Stimulated activated CD4-positive, alpha-beta T cell treated with anti-CD3 and anti-CD28 coated beads, Interleukin-1b, Interleukin-23, amount 100 ng/mL, for 4 hours (primary cell): ENCODE results near the gene ARL2BP.
"Not testable (repeated sequence)": the region's sequence is repeated elsewhere in the genome, so short reads cannot be mapped to it uniquely, and the experiment has no call there.

Experiments
- DNase-seq, 2 donors: peaks; one replicate each; pipeline ENCODE4 v3.0.0-alpha.2; 2020; ENCODE audit warnings: low read depth in 2 of 2

Gene ARL2BP

DNA sequence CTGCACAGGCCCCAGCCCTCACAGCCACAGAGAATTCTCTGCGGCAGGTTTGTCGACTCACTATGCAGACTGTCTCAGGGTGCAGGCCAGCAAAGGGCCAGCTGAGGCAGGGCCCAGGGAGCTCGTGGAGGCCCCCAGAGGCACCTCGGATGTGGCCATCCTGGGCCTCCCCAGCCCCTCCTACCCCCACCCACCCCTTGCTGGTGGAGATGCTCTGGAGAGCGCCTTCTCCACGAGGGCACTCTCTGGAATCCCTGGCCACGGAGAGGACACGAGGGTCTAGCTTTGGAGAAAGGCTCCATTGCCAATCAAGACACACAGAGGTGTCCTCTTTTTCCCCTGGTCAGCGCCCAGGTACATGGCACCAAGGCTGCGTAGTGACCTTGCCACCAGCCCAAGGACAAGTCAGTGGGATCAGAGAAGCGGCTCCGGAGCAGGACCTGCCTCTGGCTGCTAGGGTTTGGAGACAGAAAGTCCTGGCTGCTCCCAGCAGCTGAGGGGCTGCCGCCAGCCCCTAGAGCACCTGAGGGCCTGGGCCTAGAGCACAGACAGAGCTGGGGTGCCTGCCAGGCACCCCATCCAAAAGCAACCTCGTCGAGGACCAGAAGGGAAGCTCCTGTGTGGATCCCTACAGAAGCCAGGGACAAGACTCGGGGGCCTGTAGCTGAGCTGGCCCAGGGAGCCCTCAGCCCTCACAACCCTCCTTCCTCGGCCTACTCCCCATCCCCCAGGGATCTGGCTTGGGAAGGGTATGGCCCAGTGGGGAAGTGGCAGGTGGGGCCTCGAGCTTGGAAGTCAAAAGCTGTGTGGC is 18.7 kb downstream of the ARL2BP start:
- DNase-seq, result no peak

GRCh38 chr16:57264381-57264780 is 19.3 kb downstream of the ARL2BP start:
- no peak for DNase-seq

GRCh38 chr16:57264950-57265371 is 19.9 kb downstream of the ARL2BP start:
- DNase-seq, result no peak

GRCh38 chr16:57265850-57266530 is 20.9 kb downstream of the ARL2BP start:
- DNase-seq, result no peak

DNA sequence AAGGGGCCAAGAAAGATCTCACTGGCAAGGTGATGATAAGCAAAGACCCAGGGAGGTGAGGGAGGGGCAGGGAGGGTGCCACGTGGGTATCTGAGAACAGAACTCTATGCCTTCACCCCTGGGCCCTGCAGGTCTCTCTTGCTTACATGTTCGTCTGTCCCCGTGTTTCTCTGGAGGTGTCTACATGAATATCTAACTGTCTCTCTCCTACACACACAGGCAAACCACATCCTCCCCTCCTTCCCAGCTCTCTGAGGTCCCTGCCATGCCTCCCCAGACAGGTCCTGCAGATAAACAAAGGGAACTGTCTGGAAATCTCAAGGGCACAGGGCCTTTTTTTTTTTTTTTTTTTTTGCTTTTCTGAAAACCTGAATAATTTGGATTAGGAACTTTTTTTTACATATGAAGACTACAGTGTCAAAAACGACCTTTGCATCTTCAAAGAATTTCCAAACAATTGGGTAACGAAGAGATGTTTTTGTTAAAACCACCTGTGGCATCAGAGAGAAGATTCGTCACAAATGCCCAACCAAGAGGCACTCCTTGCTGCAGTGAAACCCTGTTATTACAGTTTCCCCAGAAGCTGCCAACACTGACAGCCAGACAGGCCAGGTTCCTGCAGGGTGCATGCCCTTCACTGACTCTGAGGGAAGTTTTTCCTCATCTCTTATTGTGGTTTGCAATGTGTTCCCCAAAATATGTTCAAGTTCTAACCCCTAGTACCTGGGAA is 21.6 kb downstream of the ARL2BP start:
- DNase-seq, result no peak

- DNase-seq, result not testable (repeated sequence)
These were observed 22.3 kb downstream of the ARL2BP start for GRCh38 chr16:57267343-57267742.

- DNase-seq, result no peak
These were observed 24.0 kb downstream of the ARL2BP start for GRCh38 chr16:57268804-57269800.

DNA sequence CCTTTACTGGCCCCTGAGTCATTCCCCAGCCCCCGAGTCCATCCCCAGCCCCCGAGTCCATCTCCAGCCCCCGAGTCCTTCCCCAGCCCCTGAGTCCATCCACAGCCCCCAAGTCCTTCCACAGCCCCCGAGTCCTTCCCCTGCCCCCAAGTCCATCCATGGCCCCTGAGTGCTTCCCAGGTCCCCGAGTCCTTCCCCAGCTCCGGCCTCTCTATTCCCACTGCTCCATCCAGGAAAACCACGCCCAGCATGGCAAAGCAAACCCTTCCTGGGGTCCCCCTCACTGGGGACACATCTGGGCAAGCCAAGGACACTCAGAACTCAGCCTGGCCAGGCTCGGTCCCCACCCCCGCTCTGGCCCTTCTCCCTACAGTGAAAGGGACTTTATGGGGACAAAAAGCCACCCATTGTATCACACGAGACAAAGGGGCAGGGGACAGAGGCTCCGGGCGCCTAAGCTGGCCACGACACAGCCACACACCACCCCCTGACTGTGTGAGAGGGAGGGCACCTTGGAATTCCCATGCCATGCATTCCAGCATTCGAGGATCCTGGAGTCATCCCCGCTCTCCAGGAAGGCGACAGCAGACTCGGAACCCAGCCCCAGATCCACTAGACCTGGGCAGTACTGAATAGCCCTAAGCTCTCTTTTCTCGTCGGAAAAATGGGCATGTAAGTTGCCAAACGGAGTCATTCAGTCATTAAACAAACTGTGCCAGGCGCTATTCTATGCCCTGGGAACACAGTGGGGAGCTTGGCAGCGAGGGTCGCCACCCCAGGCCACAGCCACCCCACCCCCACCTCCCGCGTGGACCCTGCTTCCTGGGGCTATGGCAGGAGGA is 25.4 kb downstream of the ARL2BP start:
- DNase-seq, result no peak

DNA sequence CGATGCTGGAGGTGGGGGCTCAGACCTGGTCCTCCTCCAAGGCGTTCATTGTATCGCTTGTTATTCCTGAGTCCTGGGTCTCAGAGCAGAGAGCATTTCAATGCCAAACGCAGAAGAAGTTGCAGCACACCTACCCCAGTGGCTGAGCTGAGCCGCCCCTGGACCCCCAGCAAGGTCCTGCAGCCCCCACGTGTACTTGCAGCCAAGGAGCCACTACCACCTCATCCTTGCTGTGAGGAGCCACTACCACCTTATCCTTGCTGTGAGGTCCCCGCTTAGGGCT is 25.9 kb downstream of the ARL2BP start:
- DNase-seq, result no peak

DNA sequence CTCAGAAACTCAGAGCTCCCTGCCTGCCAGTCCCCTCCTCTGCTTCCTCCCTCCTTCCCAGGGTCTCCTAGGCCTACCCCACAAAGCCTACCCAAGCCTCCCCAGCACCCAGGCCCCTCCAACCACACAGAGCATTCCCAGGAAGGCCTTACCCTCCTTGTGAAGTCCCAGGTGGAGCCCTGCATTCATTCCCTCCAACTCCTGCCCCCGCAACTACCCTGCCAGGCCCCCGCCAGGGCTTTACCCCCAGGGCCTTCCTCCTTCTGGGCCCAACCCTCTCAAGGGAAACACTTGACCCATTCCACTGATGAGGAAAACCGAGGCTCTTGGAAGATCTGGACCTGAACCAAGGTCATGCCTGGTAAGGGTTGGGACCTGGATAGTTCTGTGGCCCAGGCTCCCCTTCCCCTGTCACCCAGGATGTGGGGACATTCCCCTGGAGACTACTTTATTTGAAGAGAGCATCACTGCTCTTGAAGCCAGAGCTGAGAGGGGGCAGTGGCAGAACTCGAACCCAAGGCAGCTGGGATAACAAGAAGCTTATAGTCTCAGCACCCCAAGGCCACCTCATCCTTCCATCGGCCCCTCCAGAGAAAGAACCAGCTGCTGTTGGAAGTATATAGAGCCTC is 26.9 kb downstream of the ARL2BP start:
- no peak for DNase-seq

GRCh38 chr16:57273359-57273758 is 28.3 kb downstream of the ARL2BP start:
- no peak for DNase-seq

- DNase-seq, result no peak
These were observed 28.8 kb downstream of the ARL2BP start for GRCh38 chr16:57273826-57274225.

DNA sequence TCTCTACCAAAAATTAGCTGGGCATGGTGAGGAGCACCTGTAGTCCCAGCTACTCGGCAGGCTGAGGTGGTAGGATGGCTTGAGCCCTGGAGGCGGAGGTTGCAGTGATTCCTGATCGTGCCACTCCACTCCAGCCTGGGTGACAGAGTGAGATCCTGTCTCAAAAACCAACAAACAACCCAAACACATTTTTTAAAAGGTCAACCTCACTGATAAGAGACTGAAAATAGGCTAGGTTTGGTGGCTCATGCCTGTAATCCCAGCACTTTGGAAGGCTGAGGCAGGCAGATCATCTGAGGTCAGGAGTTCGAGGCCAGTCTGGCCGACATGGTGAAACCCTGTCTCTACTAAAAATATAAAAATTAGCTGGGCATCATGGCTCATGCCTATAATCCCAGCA is 30.9 kb downstream of the ARL2BP start:
- not testable (repeated sequence) for DNase-seq

- no peak for DNase-seq
These were observed 31.5 kb downstream of the ARL2BP start for GRCh38 chr16:57276596-57276995.

GRCh38 chr16:57277586-57277985 is 32.5 kb downstream of the ARL2BP start:
- no peak for DNase-seq

DNA sequence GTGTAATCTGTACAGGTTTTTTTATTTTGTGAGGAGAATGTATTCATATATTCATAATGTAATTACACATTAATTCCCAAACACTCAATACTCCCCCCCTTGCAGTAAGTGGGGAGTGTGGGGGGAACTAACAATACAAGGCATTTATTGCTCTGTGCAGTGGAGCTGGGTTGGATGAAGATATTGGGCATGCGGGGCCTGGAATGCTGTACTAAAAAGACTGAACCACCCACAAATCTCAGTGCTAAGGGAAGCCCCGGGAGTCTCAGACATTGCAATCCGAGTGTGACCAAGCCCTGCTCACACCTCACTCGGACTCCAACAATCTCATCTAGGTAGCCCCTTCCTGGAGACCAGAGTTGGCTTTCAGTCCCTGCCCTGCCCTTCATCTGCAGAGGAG is 33.4 kb downstream of the ARL2BP start:
- DNase-seq, result no peak

DNA sequence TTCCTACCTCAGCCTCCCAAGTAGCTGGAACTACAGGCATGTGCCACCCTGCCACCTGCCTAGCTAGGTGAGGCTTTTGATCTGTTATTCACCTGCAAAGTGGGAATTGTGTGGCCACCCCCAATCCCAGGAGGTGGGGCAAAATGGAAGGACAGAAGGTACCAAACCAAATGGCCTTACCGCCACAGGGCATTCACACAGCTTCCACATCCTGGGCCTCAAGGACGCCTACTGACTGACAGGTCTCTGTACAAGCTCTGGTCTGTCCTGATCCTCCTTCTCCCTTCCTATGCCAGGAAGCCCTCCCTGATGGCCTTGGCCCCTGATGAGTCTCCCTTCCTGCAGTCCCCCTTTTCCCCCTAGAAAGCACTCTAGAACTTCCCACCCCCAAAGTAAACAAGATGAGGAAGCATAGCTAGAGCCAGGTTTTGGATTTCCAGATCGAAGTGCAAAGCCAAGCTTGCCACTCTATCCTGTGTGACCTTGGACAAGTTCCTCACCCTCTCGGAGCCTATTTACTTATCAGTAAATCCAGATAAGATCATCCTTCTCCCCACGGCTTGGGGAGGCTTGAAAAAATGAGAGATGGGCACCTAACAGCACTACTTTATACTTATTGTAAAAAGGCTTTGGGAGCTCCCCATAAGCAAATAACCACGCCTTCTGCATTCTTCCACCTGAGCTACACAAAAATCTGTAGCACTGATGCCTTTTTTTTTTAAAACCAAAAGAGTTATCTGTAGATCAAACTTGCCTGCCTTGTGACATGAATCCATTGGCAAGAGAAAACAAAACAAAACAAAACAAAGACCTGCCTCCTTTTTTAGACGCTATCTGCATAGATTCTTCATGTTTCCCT is 35.0 kb downstream of the ARL2BP start:
- no peak for DNase-seq

- no peak for DNase-seq
These were observed 36.7 kb downstream of the ARL2BP start for GRCh38 chr16:57281791-57282190.

GRCh38 chr16:57282510-57283213 is 37.6 kb downstream of the ARL2BP start:
- DNase-seq, result no peak
